H1 (cell line): Measurements from ENCODE around the gene NFKB1.

Experiments
- ATF2 ChIP-seq: IDR thresholded peaks from 2 replicates; pipeline ENCODE4 v1.6.1; 2012; ENCODE audit warnings: low read length, inconsistent platforms
- BRCA1 ChIP-seq: IDR thresholded peaks from 2 replicates; pipeline ENCODE4 v1.6.1; 2012; ENCODE audit warnings: low read depth, low read length, improper control_type of control experiment
- CTCF ChIP-seq, 3 experiments: IDR thresholded peaks; 1 replicate in 2 of 3; 2 replicates in 1 of 3; pipeline versions ENCODE4 v1.5.1 to v1.6.1; 2011; ENCODE audit warnings: low read length in 3 of 3, mild to moderate bottlenecking in 3 of 3, inconsistent platforms in 2 of 3, low read depth in 1 of 3, moderate library complexity in 1 of 3; ENCODE audit not compliant: insufficient read depth in 1 of 3; ENCODE audit errors: control extremely low read depth in 1 of 3
- EP300 ChIP-seq, 2 experiments: IDR thresholded peaks; 1 replicate in 1 of 2; 2 replicates in 1 of 2; pipeline ENCODE4 v1.6.1; 2011 to 2012; ENCODE audit warnings: low read depth in 2 of 2, low read length in 2 of 2, mild to moderate bottlenecking in 2 of 2, borderline replicate concordance in 1 of 2, inconsistent platforms in 1 of 2, moderate library complexity in 1 of 2
- EZH2 ChIP-seq: fragments of 200-600 bp; sonication (generic); IDR thresholded peaks from 2 replicates; pipeline ENCODE4 v1.7.1; 2012; ENCODE audit warnings: low read depth, mild to moderate bottlenecking, moderate library complexity, low read length, inconsistent platforms; ENCODE audit not compliant: severe bottlenecking
- JUND ChIP-seq: IDR thresholded peaks from 2 replicates; pipeline ENCODE4 v1.6.1; 2011; ENCODE audit warnings: mild to moderate bottlenecking, improper control_type of control experiment, low read length
- KDM1A ChIP-seq: fragments of 200-600, 300-600 bp; sonication (generic); IDR thresholded peaks from 2 replicates; pipeline ENCODE4 v1.7.1; 2016; ENCODE audit warnings: mild to moderate bottlenecking, low read length, borderline replicate concordance
- POLR2A ChIP-seq, 2 experiments: IDR thresholded peaks; 1 replicate in 1 of 2; 2 replicates in 1 of 2; pipeline ENCODE4 v1.6.1; 2011; ENCODE audit warnings: low read depth in 2 of 2, low read length in 2 of 2, mild to moderate bottlenecking in 2 of 2; ENCODE audit errors: control extremely low read depth in 1 of 2
- POLR2AphosphoS5 ChIP-seq: IDR thresholded peaks from 2 replicates; pipeline ENCODE4 v1.6.1; 2011; ENCODE audit warnings: low read depth, low read length
- SAP30 ChIP-seq: fragments of 300-600 bp; sonication (generic); IDR thresholded peaks from 2 replicates; pipeline ENCODE4 v1.7.1; 2012; ENCODE audit warnings: low read length, moderate library complexity, mild to moderate bottlenecking, inconsistent platforms; ENCODE audit not compliant: insufficient read depth, insufficient replicate concordance
- SP1 ChIP-seq: IDR thresholded peaks from 2 replicates; pipeline ENCODE4 v1.6.1; 2011; ENCODE audit warnings: low read depth, low read length
- SUZ12 ChIP-seq: fragments of 200-600 bp; sonication (generic); IDR thresholded peaks from 2 replicates; pipeline ENCODE4 v1.6.1; 2012; ENCODE audit warnings: mild to moderate bottlenecking, inconsistent platforms, low read length, moderate library complexity, mixed read lengths
- TAF1 ChIP-seq: IDR thresholded peaks from 2 replicates; pipeline ENCODE4 v1.6.1; 2011; ENCODE audit warnings: mild to moderate bottlenecking, low read depth, low read length
- TCF12 ChIP-seq: IDR thresholded peaks from 2 replicates; pipeline ENCODE4 v1.6.1; 2011; ENCODE audit warnings: low read depth, mild to moderate bottlenecking, low read length

DNA sequence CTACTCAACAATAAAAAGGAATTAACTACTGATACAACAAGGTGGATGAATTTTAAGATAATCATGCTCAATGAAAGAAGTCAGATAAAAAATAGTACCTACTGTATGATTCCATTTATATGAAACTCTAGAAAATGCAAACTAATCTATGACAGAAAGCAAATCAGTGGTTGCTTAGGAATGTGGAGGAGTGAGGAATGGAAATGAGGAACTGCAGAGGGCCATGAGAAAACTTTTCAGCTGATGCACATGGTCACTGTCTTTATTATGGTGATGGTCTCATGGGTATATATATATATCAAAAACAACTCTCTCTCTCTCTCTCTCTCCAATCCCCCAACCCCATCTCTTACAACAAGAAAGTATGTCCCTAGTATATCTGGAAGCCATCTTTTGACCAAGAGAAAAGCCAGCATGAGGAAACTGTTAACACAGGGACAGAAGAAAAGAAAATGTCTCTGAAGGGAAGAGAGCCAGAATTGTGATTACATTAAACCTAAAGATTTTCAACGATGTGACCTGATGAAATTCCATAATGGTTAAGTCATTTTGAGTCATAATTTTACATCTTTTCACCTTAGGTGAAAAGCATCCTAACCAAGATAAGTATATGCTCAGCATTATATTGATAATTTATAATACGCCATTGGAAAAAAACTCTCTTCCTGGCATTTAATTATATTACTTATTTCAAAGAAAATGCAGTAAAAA, 8.5 kb upstream of the NFKB1 start:
- TF ChIP-seq POLR2AphosphoS5 (no peak), CTCF (IDR thresholded peaks at IDR 0.05; ENCODE audit: control extremely low read depth in 1 of 3, insufficient read depth in 1 of 3, low read depth in 1 of 3, low read length in 3 of 3) (no peak), TAF1 (no peak), TCF12 (no peak), KDM1A (no peak), JUND (no peak), BRCA1 (no peak), SP1 (no peak), EP300 (IDR thresholded peaks at IDR 0.05; ENCODE audit: borderline replicate concordance in 1 of 2, low read depth in 2 of 2, low read length in 2 of 2) (no peak), SUZ12 (no peak), POLR2A (IDR thresholded peaks at IDR 0.05; ENCODE audit: control extremely low read depth in 1 of 2, low read depth in 2 of 2, low read length in 2 of 2) (no peak), SAP30 (no peak), EZH2 (no peak), ATF2 (no peak)
